MCF 10A (cell line): ENCODE results near the gene TMCO1. TPM values are rescaled to one million over a fixed set of nuclear protein-coding genes. Genes with fewer than 3 reads are reported as not detected.
"Not testable (repeated sequence)": the region's sequence is repeated elsewhere in the genome, so short reads cannot be mapped to it uniquely, and the experiment has no call there.

Source experiments
- BruUV-seq: library from RNA; stranded (reverse); fragments of 400-500 nt; replicated peaks from 2 replicates; lab custom pipeline; 2021; lab: Mats Ljungman, UMichigan
- CTCF ChIA-PET: fragments of 300-600 bp; sonication (Branson Sonifier 250); formaldehyde crosslinking; extraction: SDS; loops from one replicate; lab custom pipeline; 2021; ENCODE audit warnings: antibody characterized with exemption, inconsistent platforms; lab: Yijun Ruan, JAX
- POLR2A ChIA-PET: fragments of 300-600, 350-650 bp; sonication (Branson Sonifier 250); formaldehyde crosslinking; extraction: SDS; loops from one replicate; lab custom pipeline; 2020; ENCODE audit warnings: antibody characterized with exemption, inconsistent platforms; lab: Yijun Ruan, JAX
- DNase-seq: peaks from one replicate; pipeline ENCODE4 v3.0.0-alpha.2; 2018; ENCODE audit not compliant: unreplicated experiment
- H3K27ac Mint-ChIP-seq: one replicate; pipeline ENCODE4 v1.8.0; 2022; ENCODE audit warnings: mild to moderate bottlenecking, low read depth, mixed read lengths; ENCODE audit not compliant: unreplicated experiment
- H3K27me3 Mint-ChIP-seq: one replicate; pipeline ENCODE4 v1.8.0; 2022; ENCODE audit warnings: mixed read lengths; ENCODE audit not compliant: insufficient read depth, unreplicated experiment
- H3K36me3 Mint-ChIP-seq: one replicate; pipeline ENCODE4 v1.8.0; 2022; ENCODE audit warnings: mild to moderate bottlenecking, moderate library complexity, mixed read lengths; ENCODE audit not compliant: insufficient read depth, unreplicated experiment
- H3K4me1 Mint-ChIP-seq: one replicate; pipeline ENCODE4 v1.8.0; 2022; ENCODE audit warnings: mixed read lengths; ENCODE audit not compliant: insufficient read depth, unreplicated experiment
- H3K4me3 Mint-ChIP-seq: one replicate; pipeline ENCODE4 v1.8.0; 2022; ENCODE audit warnings: mild to moderate bottlenecking, moderate library complexity, mixed read lengths; ENCODE audit not compliant: unreplicated experiment
- H3K9me3 Mint-ChIP-seq: one replicate; pipeline ENCODE4 v1.8.0; 2022; ENCODE audit warnings: mixed read lengths; ENCODE audit not compliant: unreplicated experiment
- CTCF ChIP-seq: fragments of 200-600 bp; IDR thresholded peaks from one replicate; pipeline ENCODE4 v1.8.0; 2022; ENCODE audit warnings: antibody characterized with exemption, mild to moderate bottlenecking; ENCODE audit not compliant: unreplicated experiment
- intact Hi-C: fragments of 100-400 bp; cut with micrococcal nuclease; formaldehyde crosslinking; loops from 2 replicates; pipeline ENCODE4 v1.14.1; 2022
- total RNA-seq: library from RNA; stranded (reverse); gene quantifications from 2 replicates; pipeline ENCODE4 v1.2.3, GENCODE V29; 2022

TMCO1 gene
- total RNA-seq, 1 experiment from 2014 or later = 158 TPM

GRCh38 chr1:165707984-165708706 is 60.5 kb downstream of the TMCO1 start:
- Mint-ChIP-seq H3K27me3 (peaks cover 30% of the 10 kb centered on the region), H3K4me3 (no peak overlapping the region), H3K27ac (peak overlapping the region; percentile 1), H3K4me1 (no peaks in the 10 kb centered on the region), H3K36me3 (no peaks in the 10 kb centered on the region), H3K9me3 (no peaks in the 10 kb centered on the region)
- DNase-seq = no peak
- CTCF ChIA-PET = interaction anchor here (0.5 to 1.2 kb wide), 8 partner anchors 9 to 451 kb away, joined by 3 to 6 read pairs (median 4); no protein-coding TSS in a partner anchor
- no TSS peak for BruUV-seq
- no peak for TF ChIP-seq CTCF
- POLR2A ChIA-PET = interaction anchor here (0.6 to 1.7 kb wide), 3 partner anchors 10 to 46 kb away, joined by 3 to 8 read pairs (median 3); partner anchors contain the start of gene ALDH9A1
- intact Hi-C loops = no loop called here

GRCh38 chr1:165703648-165704047 is 65.0 kb downstream of the TMCO1 start:
- no TSS peak for BruUV-seq
- TF ChIP-seq CTCF = no peak
- H3K4me3 Mint-ChIP-seq = no peak overlapping the region

GRCh38 chr1:165701922-165702321 is 66.7 kb downstream of the TMCO1 start:
- H3K27ac Mint-ChIP-seq, H3K36me3 Mint-ChIP-seq, POLR2A ChIA-PET, BruUV-seq, intact Hi-C loops, H3K4me3 Mint-ChIP-seq, H3K4me1 Mint-ChIP-seq, DNase-seq, H3K9me3 Mint-ChIP-seq: not testable (repeated sequence)
- CTCF ChIA-PET = interaction anchor here (0.6 to 1.6 kb wide), 4 partner anchors 52 to 1525 kb away, joined by 3 to 5 read pairs (median 4); no protein-coding TSS in a partner anchor
- peaks cover 16% of the 10 kb centered on the region for H3K27me3 Mint-ChIP-seq

More at GRCh38 chr1:165703648-165704047, 65.0 kb downstream of the TMCO1 start:
- CTCF ChIA-PET = interaction anchor here (0.7 to 2.9 kb wide), 6 partner anchors 8 to 470 kb away, joined by 3 to 7 read pairs (median 4); no protein-coding TSS in a partner anchor
- Mint-ChIP-seq H3K27ac (no peak overlapping the region), H3K36me3 (no peaks in the 10 kb centered on the region), H3K9me3 (no peaks in the 10 kb centered on the region), H3K27me3 (peaks cover 30% of the 10 kb centered on the region), H3K4me1 (no peaks in the 10 kb centered on the region)
- intact Hi-C loops = no loop called here
- no peak for DNase-seq
- POLR2A ChIA-PET = no interaction called here

- no peak for TF ChIP-seq CTCF
- CTCF ChIA-PET = interaction anchor here (0.6 to 5.4 kb wide), 6 partner anchors 70 to 1156 kb away, joined by 3 to 62 read pairs (median 4); no protein-coding TSS in a partner anchor
Measured at GRCh38 chr1:165699577-165699976, 69.1 kb downstream of the TMCO1 start.

More at GRCh38 chr1:165699577-165699976, 69.1 kb downstream of the TMCO1 start:
- POLR2A ChIA-PET = interaction anchor here (0.6 to 3.7 kb wide), 5 partner anchors 20 to 172 kb away, joined by 3 to 47 read pairs (median 3); no protein-coding TSS in a partner anchor
- no peak for DNase-seq
- no peaks in the 10 kb centered on the region for H3K27me3 Mint-ChIP-seq
- H3K4me1 Mint-ChIP-seq = peaks cover 11% of the 10 kb centered on the region
- no peak overlapping the region for H3K4me3 Mint-ChIP-seq
- H3K9me3 Mint-ChIP-seq = no peaks in the 10 kb centered on the region
- no TSS peak for BruUV-seq
- intact Hi-C loops = loop anchor here (5.0 kb wide), 1 partner anchor 217 kb away; no protein-coding TSS in a partner anchor
- H3K36me3 Mint-ChIP-seq = peaks cover 15% of the 10 kb centered on the region
- no peak overlapping the region for H3K27ac Mint-ChIP-seq
